Ovary (tissue), 3 donors: ENCODE data around the gene CXorf49B.
"Not testable (repeated sequence)": the region's sequence is repeated elsewhere in the genome, so short reads cannot be mapped to it uniquely, and the experiment has no call there.

Experiments
- POLR2A ChIP-seq: fragments of 450-650 bp; IDR thresholded peaks from one replicate; pipeline ENCODE4 v1.6.1; 2017; ENCODE audit warnings: antibody characterized with exemption, mild to moderate bottlenecking, moderate library complexity
- TF ChIP-seq, protein P1 (sequence below), 3 donors: fragments of 450-650 bp in 2 of 3; fragments of 200-600 bp in 1 of 3; IDR thresholded peaks; one replicate each; pipeline versions ENCODE4 v1.5.1 to v1.8.0; 2016 to 2022; ENCODE audit warnings: antibody characterized with exemption in 3 of 3, mild to moderate bottlenecking in 1 of 3
- donor health status: DM: no; HTN: no; CAD: no.

GRCh38 chrX:71806450-71806849 is 43.3 kb downstream of the CXorf49B start:
- TF ChIP-seq, protein P1, sequence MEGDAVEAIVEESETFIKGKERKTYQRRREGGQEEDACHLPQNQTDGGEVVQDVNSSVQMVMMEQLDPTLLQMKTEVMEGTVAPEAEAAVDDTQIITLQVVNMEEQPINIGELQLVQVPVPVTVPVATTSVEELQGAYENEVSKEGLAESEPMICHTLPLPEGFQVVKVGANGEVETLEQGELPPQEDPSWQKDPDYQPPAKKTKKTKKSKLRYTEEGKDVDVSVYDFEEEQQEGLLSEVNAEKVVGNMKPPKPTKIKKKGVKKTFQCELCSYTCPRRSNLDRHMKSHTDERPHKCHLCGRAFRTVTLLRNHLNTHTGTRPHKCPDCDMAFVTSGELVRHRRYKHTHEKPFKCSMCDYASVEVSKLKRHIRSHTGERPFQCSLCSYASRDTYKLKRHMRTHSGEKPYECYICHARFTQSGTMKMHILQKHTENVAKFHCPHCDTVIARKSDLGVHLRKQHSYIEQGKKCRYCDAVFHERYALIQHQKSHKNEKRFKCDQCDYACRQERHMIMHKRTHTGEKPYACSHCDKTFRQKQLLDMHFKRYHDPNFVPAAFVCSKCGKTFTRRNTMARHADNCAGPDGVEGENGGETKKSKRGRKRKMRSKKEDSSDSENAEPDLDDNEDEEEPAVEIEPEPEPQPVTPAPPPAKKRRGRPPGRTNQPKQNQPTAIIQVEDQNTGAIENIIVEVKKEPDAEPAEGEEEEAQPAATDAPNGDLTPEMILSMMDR (IDR thresholded peaks at IDR 0.05): not testable (repeated sequence)
- not testable (repeated sequence) for TF ChIP-seq POLR2A
